ENCODE results near the gene ANKZF1.

Gene ANKZF1

DNA sequence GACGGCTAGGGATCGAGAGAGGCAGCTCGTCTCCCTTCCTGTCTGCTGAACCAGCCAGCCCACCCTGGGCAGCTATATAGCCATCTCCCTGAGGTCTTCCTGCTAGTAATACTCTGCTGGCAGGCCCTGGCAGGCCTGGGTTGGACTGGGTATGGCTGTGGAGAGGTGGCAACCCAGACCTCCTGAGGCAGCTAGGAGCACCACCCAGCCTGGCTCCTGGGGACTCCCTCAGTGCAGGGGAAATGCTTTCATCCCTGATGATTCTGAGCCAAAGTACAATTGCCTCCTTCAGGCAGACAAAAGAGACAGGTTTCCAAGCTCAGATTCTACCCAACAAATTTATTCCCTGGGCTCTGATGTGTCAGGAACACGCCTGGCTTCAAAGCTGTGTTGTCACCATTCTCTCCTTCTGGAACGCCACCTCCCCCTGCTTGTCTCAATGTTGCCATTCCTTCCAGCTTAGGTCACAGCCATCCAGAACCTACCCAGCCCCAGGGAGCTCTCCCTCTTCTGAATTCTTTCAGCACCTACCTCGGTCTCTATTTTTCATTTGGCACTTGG, 44.8 kb downstream of the ANKZF1 start:
- no peak for TF ChIP-seq GATA3 (IDR thresholded peaks at IDR 0.05; ENCODE audit: low read depth, low read length)
- TF ChIP-seq GATA2 (IDR thresholded peaks at IDR 0.05; ENCODE audit: low read depth, low read length) = no peak

DNA sequence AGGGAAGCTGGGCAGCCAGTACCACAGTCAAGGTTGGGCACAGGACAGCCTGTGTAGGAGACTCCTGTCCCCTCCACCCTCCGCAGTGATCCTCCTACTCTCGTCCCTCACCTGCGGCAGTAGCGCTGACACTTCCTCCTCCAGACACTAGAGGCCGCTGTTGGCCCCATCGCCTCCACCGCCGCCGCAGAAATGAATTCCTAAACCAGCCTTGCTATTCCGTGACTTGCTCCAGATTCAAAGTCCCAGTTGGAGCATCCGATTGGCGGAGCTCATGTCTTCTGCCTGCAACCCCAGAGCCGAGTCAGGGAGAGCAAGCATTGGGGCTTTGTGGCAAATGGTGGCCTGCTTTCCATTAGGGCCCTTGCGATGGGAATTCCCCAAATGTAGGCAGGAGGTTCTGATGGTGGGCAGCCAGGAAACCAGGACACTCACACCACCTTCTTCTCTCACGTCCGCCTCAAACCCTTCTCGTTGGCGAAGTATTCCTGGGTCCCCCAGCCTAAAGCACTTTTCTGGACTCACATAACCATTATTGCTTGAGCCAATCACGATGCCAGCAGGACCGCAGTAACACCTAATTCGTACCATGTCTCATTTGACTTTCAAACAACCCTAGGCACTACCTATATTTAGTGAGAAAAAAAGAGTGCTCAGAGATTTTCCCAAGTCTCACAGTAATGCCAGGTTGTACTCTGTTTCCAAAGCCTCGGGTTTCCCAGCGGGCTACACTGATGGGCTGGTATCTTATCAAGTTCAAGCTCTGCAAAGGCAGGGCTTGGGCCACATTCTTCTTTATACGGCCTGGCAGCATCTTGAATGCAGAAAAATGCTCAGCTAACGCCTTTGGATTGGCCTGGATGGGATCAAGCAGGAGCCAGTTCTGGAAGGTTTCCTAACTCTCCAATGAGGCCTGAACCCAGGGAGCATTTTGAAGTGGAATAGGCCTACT, 48.4 kb downstream of the ANKZF1 start:
- TF ChIP-seq GATA3 (IDR thresholded peaks at IDR 0.05; ENCODE audit: low read depth, low read length) (no peak), GATA2 (IDR thresholded peaks at IDR 0.05; ENCODE audit: low read depth, low read length) (no peak)

DNA sequence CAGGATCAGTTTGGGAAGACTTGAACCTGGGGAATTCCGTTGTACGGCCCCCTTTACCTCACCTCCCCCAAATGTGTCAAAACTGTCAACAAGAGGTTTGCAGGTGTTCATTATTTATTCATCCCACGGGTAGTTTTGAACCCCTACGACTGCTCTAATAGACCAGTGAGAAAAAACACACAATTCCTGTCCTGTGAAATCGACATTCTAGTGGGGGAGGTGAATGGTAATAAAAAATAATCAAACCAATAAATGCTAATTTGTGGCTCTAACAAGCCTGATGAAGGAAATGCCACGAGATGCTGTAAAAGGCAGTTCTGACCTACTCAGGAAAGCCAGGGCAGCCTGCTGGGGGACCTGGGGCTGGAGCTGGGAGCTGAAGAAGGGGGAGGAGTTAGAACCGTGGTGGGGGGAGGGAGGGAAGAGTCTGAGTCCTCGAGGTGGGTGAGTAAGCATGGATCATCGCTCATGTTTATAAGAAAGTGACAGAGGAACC, 49.1 kb downstream of the ANKZF1 start:
- no peak for TF ChIP-seq GATA2 (IDR thresholded peaks at IDR 0.05; ENCODE audit: low read depth, low read length)
- no peak for TF ChIP-seq GATA3 (IDR thresholded peaks at IDR 0.05; ENCODE audit: low read depth, low read length)

- TF ChIP-seq GATA2 (IDR thresholded peaks at IDR 0.05; ENCODE audit: low read depth, low read length) = no peak
- TF ChIP-seq GATA3 (IDR thresholded peaks at IDR 0.05; ENCODE audit: low read depth, low read length) = no peak
Observed at GRCh38 chr2:219279151-219279915, 49.7 kb downstream of the ANKZF1 start, which contains the start of gene DNAJB2. TSS of gene DNAJB2 (plus strand) at chr2:219279366. CDS start at chr2:219279834, 468 bp downstream.

- TF ChIP-seq GATA2 (IDR thresholded peaks at IDR 0.05; ENCODE audit: low read depth, low read length) (no peak), GATA3 (IDR thresholded peaks at IDR 0.05; ENCODE audit: low read depth, low read length) (no peak)
Observed at GRCh38 chr2:219279916-219280516, 50.4 kb downstream of the ANKZF1 start.

GRCh38 chr2:219280651-219281050, 51.0 kb downstream of the ANKZF1 start:
- TF ChIP-seq GATA3 (IDR thresholded peaks at IDR 0.05; ENCODE audit: low read depth, low read length) = no peak
- TF ChIP-seq GATA2 (IDR thresholded peaks at IDR 0.05; ENCODE audit: low read depth, low read length) = no peak

DNA sequence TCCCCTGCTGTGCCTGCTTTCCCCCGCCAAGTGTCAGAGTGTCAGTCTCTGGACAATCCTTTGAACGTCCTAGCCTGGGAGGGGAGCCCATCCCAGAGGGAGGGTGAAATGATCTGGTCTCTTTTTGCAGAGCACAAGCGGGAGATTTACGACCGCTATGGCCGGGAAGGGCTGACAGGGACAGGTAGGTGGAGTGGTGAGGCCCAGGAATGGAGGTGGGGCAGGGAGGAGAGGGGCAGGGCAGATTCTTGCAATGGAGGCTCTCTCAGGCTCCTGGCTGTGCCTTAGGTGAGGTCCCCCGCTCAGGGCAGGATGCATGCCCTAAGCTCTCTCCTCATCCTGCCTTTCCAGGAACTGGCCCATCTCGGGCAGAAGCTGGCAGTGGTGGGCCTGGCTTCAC, 52.0 kb downstream of the ANKZF1 start:
- TF ChIP-seq GATA3 (IDR thresholded peaks at IDR 0.05; ENCODE audit: low read depth, low read length) (no peak), GATA2 (IDR thresholded peaks at IDR 0.05; ENCODE audit: low read depth, low read length) (no peak)

DNA sequence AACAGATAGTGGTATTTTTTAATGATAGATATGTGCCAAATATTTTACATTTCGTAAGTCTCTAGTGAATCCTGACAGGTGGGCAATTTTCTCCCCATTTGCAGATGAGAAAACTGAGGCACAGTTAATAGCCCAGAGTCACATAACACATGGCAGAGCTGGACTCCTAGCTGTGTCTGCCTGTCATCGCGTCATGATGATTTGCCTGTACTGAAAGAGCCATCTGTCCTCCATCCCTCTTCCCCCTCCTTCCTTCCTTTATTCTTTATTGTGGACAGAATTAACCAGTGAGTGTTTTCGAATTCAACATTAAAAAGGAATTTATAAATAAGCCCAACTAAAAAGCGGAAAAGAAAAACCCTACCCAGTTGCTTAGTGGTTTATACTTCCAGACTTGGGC, 52.8 kb downstream of the ANKZF1 start:
- TF ChIP-seq GATA2 (IDR thresholded peaks at IDR 0.05; ENCODE audit: low read depth, low read length) (no peak), GATA3 (IDR thresholded peaks at IDR 0.05; ENCODE audit: low read depth, low read length) (no peak)

DNA sequence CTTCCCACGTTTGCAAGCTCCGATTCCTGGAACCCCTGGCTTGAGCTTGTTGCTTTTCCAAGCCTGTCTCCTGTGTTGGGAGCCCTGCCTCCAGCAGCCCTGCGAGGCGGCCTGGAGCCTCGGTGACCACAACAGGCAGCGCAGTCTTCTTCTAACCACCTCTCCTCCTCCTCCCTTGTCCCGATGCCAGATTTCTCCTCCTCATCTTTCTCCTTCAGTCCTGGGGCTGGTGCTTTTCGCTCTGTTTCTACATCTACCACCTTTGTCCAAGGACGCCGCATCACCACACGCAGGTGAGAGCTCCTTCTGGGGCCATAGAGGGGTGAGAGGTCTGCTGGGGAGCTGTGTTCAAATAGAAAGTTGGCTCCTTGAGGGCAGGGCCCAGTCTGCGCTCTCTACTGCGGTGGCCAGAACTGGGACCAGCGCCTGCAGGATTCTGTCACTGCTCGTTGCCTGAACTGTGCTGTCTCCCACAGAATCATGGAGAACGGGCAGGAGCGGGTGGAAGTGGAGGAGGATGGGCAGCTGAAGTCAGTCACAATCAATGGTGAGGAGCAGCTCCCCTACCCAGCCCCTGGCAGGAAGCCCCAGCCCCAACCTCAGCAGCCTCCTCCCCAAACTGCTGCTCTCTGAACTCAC, 53.5 kb downstream of the ANKZF1 start:
- TF ChIP-seq GATA2 (IDR thresholded peaks at IDR 0.05; ENCODE audit: low read depth, low read length) (no peak), GATA3 (IDR thresholded peaks at IDR 0.05; ENCODE audit: low read depth, low read length) (no peak)

- no peak for TF ChIP-seq GATA3 (IDR thresholded peaks at IDR 0.05; ENCODE audit: low read depth, low read length)
- no peak for TF ChIP-seq GATA2 (IDR thresholded peaks at IDR 0.05; ENCODE audit: low read depth, low read length)
Observed at GRCh38 chr2:219284501-219285372, 55.1 kb downstream of the ANKZF1 start.

- no peak for TF ChIP-seq GATA2 (IDR thresholded peaks at IDR 0.05; ENCODE audit: low read depth, low read length)
- no peak for TF ChIP-seq GATA3 (IDR thresholded peaks at IDR 0.05; ENCODE audit: low read depth, low read length)
Observed at GRCh38 chr2:219285373-219285735, 55.7 kb downstream of the ANKZF1 start.

DNA sequence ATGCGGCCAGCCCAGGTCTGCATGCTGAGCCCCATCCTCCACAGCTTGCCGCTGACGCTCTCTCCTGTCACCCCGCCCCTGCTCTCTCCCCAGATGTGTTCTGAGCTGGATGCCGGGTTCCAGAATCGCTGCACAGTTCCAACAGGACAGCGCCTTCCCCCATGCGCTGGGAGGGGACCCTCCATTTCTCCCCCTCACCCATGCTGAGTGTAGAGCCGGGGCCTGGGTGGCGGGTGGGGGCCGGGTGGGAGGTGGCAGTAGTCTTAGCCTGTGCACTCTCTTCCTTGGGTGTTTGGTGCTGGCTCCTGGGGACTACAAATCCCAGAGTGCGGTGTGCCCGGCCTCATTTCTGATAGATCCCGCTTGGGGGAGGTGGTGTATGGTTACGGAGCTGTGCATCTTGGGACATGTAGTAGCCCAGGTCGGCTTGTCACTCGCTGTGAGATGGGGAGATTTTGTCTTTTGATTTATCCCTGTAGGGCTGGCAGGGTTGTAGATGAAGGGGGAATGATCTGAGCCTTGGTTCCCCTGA, 56.4 kb downstream of the ANKZF1 start:
- no peak for TF ChIP-seq GATA3 (IDR thresholded peaks at IDR 0.05; ENCODE audit: low read depth, low read length)
- TF ChIP-seq GATA2 (IDR thresholded peaks at IDR 0.05; ENCODE audit: low read depth, low read length) = no peak

All from SH-SY5Y (cell line).